ENCODE measurements around the gene LRRC74A. TPM values are rescaled to one million over a fixed set of nuclear protein-coding genes. Genes with fewer than 3 reads are reported as not detected.

LRRC74A gene
- total and polyA plus RNA-seq, 2 of the 4 experiments (the other 2 are of a cell fraction), result not detected

DNA sequence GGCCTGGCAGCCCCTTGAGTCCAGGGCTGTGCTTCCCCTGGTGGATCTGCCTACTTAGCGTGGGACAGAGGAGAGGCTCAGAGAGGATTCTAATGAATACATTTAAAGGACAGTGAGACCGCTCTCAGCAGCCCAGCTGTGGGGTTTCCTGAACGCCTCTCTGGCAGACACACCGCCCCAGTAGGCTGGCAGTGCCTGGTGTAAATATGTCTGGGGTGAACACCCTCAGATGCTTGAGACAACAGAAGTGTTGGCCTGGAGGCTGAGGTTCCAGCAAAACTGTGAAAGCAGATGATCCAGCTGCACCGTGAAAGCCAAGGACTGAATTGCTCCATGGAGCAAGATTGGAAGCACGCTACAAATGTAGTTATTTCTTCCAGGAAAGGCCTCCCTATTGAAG lies 55.1 kb downstream of the LRRC74A start:
- CTCF ChIA-PET, result interaction anchor here (1.0 to 1.8 kb wide), 2 partner anchors 187 to 189 kb away, joined by 3 to 5 read pairs; no protein-coding TSS in a partner anchor
- no peak overlapping the region for H3K4ac ChIP-seq (ENCODE audit: low read depth, low read length)

More for the DNA sequence above, 55.1 kb downstream of the LRRC74A start:
- intact Hi-C loops (cut with micrococcal nuclease) (no loop called here), in situ Hi-C loops (cut with MboI; ENCODE audit: low sequenced_read_pairs) (loop anchor here (25.0 kb wide), 1 partner anchor 431 kb away; the partner anchor contains the start of genes GSTZ1 and POMT2), dilution Hi-C loops (cut with HindIII; ENCODE audit: low sequenced_read_pairs, unreplicated experiment) (loop anchor here (25.0 kb wide), 1 partner anchor 206 kb away; the partner anchor contains the start of gene CIPC)
- WGBS, 2 experiments (ENCODE audit: extremely low coverage in 2 of 2, insufficient read length in 1 of 2), result no CpG with 5 or more reads among the region's 6 CpGs
- Histone ChIP-seq H3K9me3 (ENCODE audit: control insufficient read depth, insufficient read depth, low read length) (no peaks in the 10 kb centered on the region), H3K4me3 (ENCODE audit: insufficient read depth, low read depth, low read length) (no peak overlapping the region), H3K18ac (ENCODE audit: low read depth, low read length) (no peak overlapping the region), H2BK20ac (ENCODE audit: low read depth, low read length) (no peak overlapping the region), H3K4me2 (ENCODE audit: low read depth, low read length) (no peak overlapping the region), H4K91ac (ENCODE audit: insufficient read depth, low read depth, low read length) (no peak overlapping the region), H3K23ac (ENCODE audit: low read depth, low read length) (no peak overlapping the region), H4K20me1 (ENCODE audit: insufficient read depth, low read length) (no peaks in the 10 kb centered on the region), H3K27ac (ENCODE audit: insufficient read depth, low read length) (no peak overlapping the region), H4K5ac (ENCODE audit: low read depth, low read length) (no peak overlapping the region), H3K27me3 (ENCODE audit: control insufficient read depth, insufficient read depth, low read length) (peaks cover 6% of the 10 kb centered on the region; the same call in 1 of the 2 replicates), H2BK15ac (ENCODE audit: low read depth, low read length) (no peak overlapping the region), H3K36me3 (ENCODE audit: control insufficient read depth, insufficient read depth, low read length) (no peaks in the 10 kb centered on the region), H3K79me1 (ENCODE audit: low read depth in 1 of 2, low read length in 2 of 2) (no peaks in the 10 kb centered on the region), H3K9ac (ENCODE audit: low read depth, low read length) (no peak overlapping the region), H2BK5ac (ENCODE audit: low read depth, low read length, poor library complexity, severe bottlenecking) (no peak overlapping the region), H3K4me1 (ENCODE audit: control insufficient read depth, insufficient read depth, low read length) (no peaks in the 10 kb centered on the region; the same call in 1 of the 2 replicates), H2AFZ (replicated peaks; ENCODE audit: low read length, poor library complexity) (peak overlapping the region; percentile 43), H2BK120ac (ENCODE audit: low read depth, low read length) (no peak overlapping the region), H3K56ac (ENCODE audit: extremely low read depth, insufficient read depth, low read length) (no peak overlapping the region), H2AK9ac (replicated peaks; ENCODE audit: low read depth, low read length, poor library complexity) (no peak overlapping the region), H3K14ac (replicated peaks; ENCODE audit: low read depth, low read length) (no peak overlapping the region), H2AK5ac (ENCODE audit: low read depth, low read length) (no peak overlapping the region), H3K9me1 (ENCODE audit: insufficient read depth, low read length) (no peaks in the 10 kb centered on the region), H4K8ac (ENCODE audit: low read depth in 2 of 2, low read length in 2 of 2) (no peak overlapping the region)
- no peak for DNase-seq
- TF ChIP-seq MXI1 (IDR thresholded peaks at IDR 0.05; ENCODE audit: borderline replicate concordance, low read depth, low read length) (no peak), SMC3 (IDR thresholded peaks at IDR 0.05; ENCODE audit: low read depth, low read length) (no peak), CEBPB (IDR thresholded peaks at IDR 0.05; ENCODE audit: low read depth, low read length) (no peak), RCOR1 (IDR thresholded peaks at IDR 0.05; ENCODE audit: insufficient replicate concordance, low read length) (no peak), RFX5 (IDR thresholded peaks at IDR 0.05; ENCODE audit: low read depth, low read length) (no peak), NFE2L2 (IDR thresholded peaks at IDR 0.05; ENCODE audit: low read depth, low read length) (no peak)
- TF ChIP-seq, protein P1, sequence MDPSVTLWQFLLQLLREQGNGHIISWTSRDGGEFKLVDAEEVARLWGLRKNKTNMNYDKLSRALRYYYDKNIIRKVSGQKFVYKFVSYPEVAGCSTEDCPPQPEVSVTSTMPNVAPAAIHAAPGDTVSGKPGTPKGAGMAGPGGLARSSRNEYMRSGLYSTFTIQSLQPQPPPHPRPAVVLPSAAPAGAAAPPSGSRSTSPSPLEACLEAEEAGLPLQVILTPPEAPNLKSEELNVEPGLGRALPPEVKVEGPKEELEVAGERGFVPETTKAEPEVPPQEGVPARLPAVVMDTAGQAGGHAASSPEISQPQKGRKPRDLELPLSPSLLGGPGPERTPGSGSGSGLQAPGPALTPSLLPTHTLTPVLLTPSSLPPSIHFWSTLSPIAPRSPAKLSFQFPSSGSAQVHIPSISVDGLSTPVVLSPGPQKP (IDR thresholded peaks at IDR 0.05; ENCODE audit: borderline replicate concordance, low read depth, low read length), result no peak
- TF ChIP-seq, protein P2, sequence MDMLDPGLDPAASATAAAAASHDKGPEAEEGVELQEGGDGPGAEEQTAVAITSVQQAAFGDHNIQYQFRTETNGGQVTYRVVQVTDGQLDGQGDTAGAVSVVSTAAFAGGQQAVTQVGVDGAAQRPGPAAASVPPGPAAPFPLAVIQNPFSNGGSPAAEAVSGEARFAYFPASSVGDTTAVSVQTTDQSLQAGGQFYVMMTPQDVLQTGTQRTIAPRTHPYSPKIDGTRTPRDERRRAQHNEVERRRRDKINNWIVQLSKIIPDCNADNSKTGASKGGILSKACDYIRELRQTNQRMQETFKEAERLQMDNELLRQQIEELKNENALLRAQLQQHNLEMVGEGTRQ (IDR thresholded peaks at IDR 0.05; ENCODE audit: low read depth, low read length), result no peak
- TF ChIP-seq, protein P3, sequence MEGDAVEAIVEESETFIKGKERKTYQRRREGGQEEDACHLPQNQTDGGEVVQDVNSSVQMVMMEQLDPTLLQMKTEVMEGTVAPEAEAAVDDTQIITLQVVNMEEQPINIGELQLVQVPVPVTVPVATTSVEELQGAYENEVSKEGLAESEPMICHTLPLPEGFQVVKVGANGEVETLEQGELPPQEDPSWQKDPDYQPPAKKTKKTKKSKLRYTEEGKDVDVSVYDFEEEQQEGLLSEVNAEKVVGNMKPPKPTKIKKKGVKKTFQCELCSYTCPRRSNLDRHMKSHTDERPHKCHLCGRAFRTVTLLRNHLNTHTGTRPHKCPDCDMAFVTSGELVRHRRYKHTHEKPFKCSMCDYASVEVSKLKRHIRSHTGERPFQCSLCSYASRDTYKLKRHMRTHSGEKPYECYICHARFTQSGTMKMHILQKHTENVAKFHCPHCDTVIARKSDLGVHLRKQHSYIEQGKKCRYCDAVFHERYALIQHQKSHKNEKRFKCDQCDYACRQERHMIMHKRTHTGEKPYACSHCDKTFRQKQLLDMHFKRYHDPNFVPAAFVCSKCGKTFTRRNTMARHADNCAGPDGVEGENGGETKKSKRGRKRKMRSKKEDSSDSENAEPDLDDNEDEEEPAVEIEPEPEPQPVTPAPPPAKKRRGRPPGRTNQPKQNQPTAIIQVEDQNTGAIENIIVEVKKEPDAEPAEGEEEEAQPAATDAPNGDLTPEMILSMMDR (conservative IDR thresholded peaks at IDR 0.05; ENCODE audit: low read depth, low read length), result no peak
- POLR2A ChIA-PET (ENCODE audit: unreplicated experiment), result no interaction called here
- no TSS peak for BruUV-seq (replicated peaks)
- no peak; the same call in 1 of the 2 replicates for ATAC-seq (ENCODE audit: low read depth)

Data from IMR-90 (cell line).